Gastrocnemius medialis (tissue), 4 donors: ENCODE results near the gene ZNF716.

Source experiments
- CTCF ChIP-seq, 5 experiments: fragments of 450-650 bp in 3 of 5; fragments of 200-600 bp in 2 of 5; sonication (generic) in 2 of 5; IDR thresholded peaks in 4 of 5; conservative IDR thresholded peaks in 1 of 5; 1 replicate in 4 of 5; 2 replicates in 1 of 5; pipeline ENCODE4 v1.5.1; 2016 to 2019; ENCODE audit warnings: antibody characterized with exemption in 5 of 5, mild to moderate bottlenecking in 3 of 5, moderate library complexity in 3 of 5
- POLR2A ChIP-seq, 2 donors: fragments of 450-650 bp; IDR thresholded peaks; one replicate each; pipeline ENCODE4 v1.6.1; 2017; ENCODE audit warnings: antibody characterized with exemption in 2 of 2, mild to moderate bottlenecking in 2 of 2, moderate library complexity in 2 of 2

DNA sequence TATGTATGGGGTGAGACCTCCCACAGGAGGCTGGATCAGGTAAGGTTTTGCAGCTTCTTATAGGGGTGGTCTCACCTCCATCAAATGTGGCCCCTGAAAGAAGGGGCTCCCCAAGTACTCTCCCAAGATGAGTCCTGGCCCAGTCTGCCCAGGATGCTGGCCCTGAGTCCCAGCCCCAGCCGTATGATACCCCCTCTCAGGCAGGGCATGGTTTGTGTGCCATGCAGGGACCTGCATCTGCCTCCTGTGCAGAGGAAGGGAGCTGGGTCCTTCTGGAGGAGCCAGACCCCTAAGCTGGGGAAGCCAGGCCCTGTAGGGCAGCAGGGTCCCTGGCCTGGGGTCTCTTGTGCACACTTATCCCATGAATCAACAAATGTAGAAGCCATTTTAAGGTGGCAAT lies 35.1 kb upstream of the ZNF716 start:
- no peak for TF ChIP-seq CTCF (IDR thresholded peaks at IDR 0.05 in 4 of 5, conservative IDR thresholded peaks at IDR 0.05 in 1 of 5)
- TF ChIP-seq POLR2A (IDR thresholded peaks at IDR 0.05): no peak
